ENCODE data around the gene BANK1. TPM values are rescaled to one million over a fixed set of nuclear protein-coding genes. Genes with fewer than 3 reads are reported as not detected.

BANK1 gene
- total RNA-seq, 1 donor from 2014 or later, result 12.6 TPM

DNA sequence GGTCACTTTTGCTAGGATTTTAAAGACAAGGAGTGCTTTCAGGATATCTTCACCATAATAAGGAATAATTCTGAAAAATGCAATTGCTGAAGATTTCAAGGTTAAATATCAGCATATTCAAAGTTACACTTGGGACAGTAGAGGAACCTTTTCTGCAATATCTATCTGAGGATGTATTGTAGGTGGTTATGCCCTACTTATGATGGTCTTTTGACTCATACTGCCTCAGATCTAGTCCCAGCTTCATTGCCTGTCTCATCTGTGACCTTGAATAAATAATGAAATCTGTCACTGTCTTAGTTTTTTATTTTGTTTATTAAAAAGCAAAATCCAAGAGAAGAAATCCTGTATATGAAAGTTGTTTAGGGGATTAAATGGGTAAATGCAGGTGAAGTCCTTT, 2.9 kb downstream of the BANK1 start:
- no peak for ATAC-seq
- H3K9me3 ChIP-seq, result no peaks in the 10 kb centered on the region
- no peak overlapping the region for H3K27ac ChIP-seq
- intact Hi-C loops (cut with DNase I), result no loop called here
- no peak for DNase-seq
- no peaks in the 10 kb centered on the region for H3K27me3 ChIP-seq
- TF ChIP-seq, protein P1, sequence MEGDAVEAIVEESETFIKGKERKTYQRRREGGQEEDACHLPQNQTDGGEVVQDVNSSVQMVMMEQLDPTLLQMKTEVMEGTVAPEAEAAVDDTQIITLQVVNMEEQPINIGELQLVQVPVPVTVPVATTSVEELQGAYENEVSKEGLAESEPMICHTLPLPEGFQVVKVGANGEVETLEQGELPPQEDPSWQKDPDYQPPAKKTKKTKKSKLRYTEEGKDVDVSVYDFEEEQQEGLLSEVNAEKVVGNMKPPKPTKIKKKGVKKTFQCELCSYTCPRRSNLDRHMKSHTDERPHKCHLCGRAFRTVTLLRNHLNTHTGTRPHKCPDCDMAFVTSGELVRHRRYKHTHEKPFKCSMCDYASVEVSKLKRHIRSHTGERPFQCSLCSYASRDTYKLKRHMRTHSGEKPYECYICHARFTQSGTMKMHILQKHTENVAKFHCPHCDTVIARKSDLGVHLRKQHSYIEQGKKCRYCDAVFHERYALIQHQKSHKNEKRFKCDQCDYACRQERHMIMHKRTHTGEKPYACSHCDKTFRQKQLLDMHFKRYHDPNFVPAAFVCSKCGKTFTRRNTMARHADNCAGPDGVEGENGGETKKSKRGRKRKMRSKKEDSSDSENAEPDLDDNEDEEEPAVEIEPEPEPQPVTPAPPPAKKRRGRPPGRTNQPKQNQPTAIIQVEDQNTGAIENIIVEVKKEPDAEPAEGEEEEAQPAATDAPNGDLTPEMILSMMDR (IDR thresholded peaks at IDR 0.05), result no peak
- no peak overlapping the region for H3K4me3 ChIP-seq
- H3K36me3 ChIP-seq, result no peaks in the 10 kb centered on the region
- H3K4me1 ChIP-seq, result no peaks in the 10 kb centered on the region

DNA sequence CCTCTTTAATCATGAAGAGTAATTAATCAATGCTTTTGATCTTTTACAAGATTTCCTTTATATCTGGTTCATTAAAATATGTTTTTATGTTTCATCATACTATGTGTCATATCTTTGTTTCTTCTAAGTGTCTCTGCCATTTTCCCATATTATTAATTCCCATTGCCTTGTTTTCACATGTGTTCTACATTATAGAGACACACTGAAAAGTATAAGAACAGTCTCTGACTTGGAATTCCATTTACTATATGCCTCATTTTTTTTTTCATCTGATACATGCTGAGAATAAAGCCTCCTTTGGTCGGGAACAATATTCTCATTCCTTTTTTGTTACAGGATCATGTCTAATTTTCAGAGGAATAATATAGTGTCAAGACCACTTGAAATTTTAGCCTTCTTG, 4.3 kb downstream of the BANK1 start:
- Histone ChIP-seq H3K36me3 (no peaks in the 10 kb centered on the region), H3K27ac (no peak overlapping the region), H3K4me1 (no peaks in the 10 kb centered on the region), H3K9me3 (no peaks in the 10 kb centered on the region), H3K27me3 (no peaks in the 10 kb centered on the region), H3K4me3 (no peak overlapping the region)
- ATAC-seq, result no peak
- intact Hi-C loops (cut with DNase I), result no loop called here
- TF ChIP-seq, protein P1 (IDR thresholded peaks at IDR 0.05), result no peak
- no peak for DNase-seq

DNA sequence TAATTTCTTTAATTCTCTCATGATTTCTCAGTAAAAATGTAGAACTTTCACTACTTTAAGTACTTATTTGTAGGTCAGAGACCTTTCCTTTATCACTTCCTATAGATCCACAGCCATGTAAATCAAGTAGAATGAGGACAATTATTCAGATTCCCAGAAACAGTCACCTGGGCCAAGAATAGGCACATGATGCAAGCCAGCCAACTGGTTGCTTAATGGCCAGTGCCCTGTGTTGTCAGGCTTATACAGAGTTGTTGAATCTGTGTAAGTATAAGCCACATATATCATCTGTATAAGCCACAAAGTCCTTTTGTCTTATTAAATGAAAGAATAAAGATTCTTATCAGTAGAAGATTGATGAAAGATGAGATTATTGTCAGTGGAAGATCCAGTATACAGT, 5.2 kb downstream of the BANK1 start:
- no peak for ATAC-seq
- H3K4me1 ChIP-seq, result no peaks in the 10 kb centered on the region
- no peak overlapping the region for H3K27ac ChIP-seq
- no peak for DNase-seq
- intact Hi-C loops (cut with DNase I), result no loop called here
- H3K4me3 ChIP-seq, result no peak overlapping the region
- no peaks in the 10 kb centered on the region for H3K36me3 ChIP-seq
- TF ChIP-seq, protein P1 (IDR thresholded peaks at IDR 0.05), result no peak
- H3K27me3 ChIP-seq, result no peaks in the 10 kb centered on the region
- no peaks in the 10 kb centered on the region for H3K9me3 ChIP-seq

DNA sequence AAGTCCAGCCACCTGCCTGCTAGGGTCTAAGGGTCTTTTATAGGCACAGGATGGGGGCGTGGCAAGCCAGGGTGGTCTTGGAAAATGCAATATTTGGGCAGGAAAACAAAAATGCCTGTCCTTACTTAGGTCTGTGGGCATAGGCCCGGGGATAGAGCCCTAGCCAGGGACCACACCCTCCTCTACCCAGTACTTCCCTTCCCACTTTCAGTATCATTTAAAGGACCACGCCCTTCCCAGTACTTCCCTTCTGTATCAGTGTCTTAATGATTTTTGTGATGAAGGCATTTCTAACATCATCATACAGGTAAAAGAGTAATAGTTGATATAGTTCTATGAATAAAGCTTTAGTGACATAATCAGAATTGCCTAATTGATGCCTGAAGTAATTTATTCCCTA, 11.4 kb downstream of the BANK1 start:
- no peaks in the 10 kb centered on the region for H3K4me1 ChIP-seq
- TF ChIP-seq, protein P1 (IDR thresholded peaks at IDR 0.05), result no peak

DNA sequence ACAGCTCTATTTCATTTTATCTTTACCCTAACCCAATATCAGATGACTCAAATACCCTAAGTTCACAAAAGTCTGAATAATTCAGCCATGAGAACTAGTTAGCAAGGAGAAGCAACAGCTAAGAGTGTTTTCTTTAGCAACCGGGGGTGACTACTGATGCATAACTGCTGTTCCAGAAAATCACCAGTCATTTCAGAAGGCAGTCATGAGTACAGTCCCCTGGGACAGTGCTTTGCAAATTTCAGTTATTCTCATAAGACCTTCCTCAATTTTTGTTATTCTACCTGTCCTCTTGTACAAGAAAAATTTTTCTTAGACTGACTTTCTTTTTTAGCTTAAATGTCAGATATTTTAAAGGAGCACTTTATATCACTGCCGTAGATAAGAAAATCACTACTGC, 16.4 kb downstream of the BANK1 start:
- no peaks in the 10 kb centered on the region for H3K36me3 ChIP-seq
- H3K9me3 ChIP-seq, result no peaks in the 10 kb centered on the region
- no peaks in the 10 kb centered on the region for H3K27me3 ChIP-seq
- ATAC-seq, result no peak
- no peak overlapping the region for H3K4me3 ChIP-seq
- no peak for DNase-seq
- H3K4me1 ChIP-seq, result no peaks in the 10 kb centered on the region
- no peak overlapping the region for H3K27ac ChIP-seq
- TF ChIP-seq, protein P1 (IDR thresholded peaks at IDR 0.05), result no peak
- intact Hi-C loops (cut with DNase I), result no loop called here

More for the DNA sequence above, 11.4 kb downstream of the BANK1 start:
- DNase-seq, result no peak
- peak; percentile 49 for ATAC-seq
- H3K36me3 ChIP-seq, result no peaks in the 10 kb centered on the region
- intact Hi-C loops (cut with DNase I), result no loop called here
- no peak overlapping the region for H3K27ac ChIP-seq
- no peaks in the 10 kb centered on the region for H3K27me3 ChIP-seq
- H3K4me3 ChIP-seq, result no peak overlapping the region
- H3K9me3 ChIP-seq, result no peaks in the 10 kb centered on the region

DNA sequence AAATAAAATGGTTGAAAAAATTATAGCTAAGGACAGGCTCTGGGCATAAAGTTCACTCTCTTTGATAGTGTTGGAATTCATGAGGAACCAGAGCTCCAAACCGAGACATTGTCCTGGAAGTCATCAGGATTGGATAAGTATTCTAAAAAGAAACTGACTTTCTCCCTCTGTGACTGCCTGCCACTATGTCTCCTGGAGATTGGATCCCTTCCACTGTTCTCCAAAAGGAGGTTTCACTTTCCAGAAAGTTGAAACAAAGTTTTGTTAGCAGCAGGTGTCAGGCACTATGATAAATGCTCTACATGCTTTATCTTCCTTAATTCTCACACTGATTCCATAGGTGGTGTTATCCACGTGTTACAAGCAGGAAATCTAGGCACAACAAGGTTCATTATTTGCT, 16.8 kb downstream of the BANK1 start:
- ATAC-seq (peak; percentile 33), DNase-seq (no peak)
- Histone ChIP-seq H3K9me3 (no peaks in the 10 kb centered on the region), H3K27ac (no peak overlapping the region), H3K27me3 (no peaks in the 10 kb centered on the region), H3K4me3 (no peak overlapping the region), H3K4me1 (no peaks in the 10 kb centered on the region), H3K36me3 (no peaks in the 10 kb centered on the region)
- intact Hi-C loops (cut with DNase I), result no loop called here
- TF ChIP-seq, protein P1 (IDR thresholded peaks at IDR 0.05), result no peak
